Inflammatory macrophage (primary cell): ENCODE measurements around the gene GRIK5.
A peak's percentile ranks its signal among the peaks of the same experiment; 100 is the strongest.
"Not testable (repeated sequence)": the region's sequence is repeated elsewhere in the genome, so short reads cannot be mapped to it uniquely, and the experiment has no call there.

ENCODE experiments used
- DNase-seq, 2 donors: peaks; one replicate each; pipeline ENCODE4 v3.0.0-alpha.2; 2020 to 2022
- total RNA-seq, 18 experiments: gene quantifications; one replicate each; lab custom pipeline; 2026; ENCODE audit warnings: mixed read lengths in 6 of 18, inconsistent platforms in 2 of 18; lab: John Stamatoyannopoulos, UW

GRIK5 gene
- 0 to 0.22 (median 0.09) reads per million in 18 experiments for total RNA-seq

GRCh38 chr19:42069619-42070351 is at the start of gene GRIK5:
Gene GRIK5, minus strand, starts transcription at chr19:42070206. Its CDS starts 4,436 bp downstream, at chr19:42065770.
- no peak for DNase-seq

DNA sequence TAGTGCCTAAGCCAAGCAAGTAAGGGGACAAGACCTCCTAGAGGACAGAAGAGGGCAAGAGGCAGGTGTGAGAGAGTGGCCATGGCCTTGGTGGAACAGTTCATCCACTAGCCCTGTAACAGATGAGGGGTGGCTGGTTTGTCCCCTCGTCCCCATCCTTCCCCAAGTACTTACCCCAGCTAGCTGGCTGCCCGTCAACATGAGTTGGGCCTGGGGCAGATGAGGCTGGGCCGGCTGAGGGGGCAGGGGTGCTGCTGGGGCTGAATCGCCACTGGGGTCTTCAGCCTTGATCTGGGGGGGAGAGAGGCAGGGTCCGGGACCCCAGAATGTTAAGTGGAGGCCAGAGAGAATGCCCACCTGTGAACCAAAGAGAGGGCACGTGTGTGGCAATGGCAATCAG is 47.1 kb upstream of the GRIK5 start:
- DNase-seq, result no peak

GRCh38 chr19:42116308-42117075 is 46.5 kb upstream of the GRIK5 start:
- DNase-seq, result no peak

DNA sequence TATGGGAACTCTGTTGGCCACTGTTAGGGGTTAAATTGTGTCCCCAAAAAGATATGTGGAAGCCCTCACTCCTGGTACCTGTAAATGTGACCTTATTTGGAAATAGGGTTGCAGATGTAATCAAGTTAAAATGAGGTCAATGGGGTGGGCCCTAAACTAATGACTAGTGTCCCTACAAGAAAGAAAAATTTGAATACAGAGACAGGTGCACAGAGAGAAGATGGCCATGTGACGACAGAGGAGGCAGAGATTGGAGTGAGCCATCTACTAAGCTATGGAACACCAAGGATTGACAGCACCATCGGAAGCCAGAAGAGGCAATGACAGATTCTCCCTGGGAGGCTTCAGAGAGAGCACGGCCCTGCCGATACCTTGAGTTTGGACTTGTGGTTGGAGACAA is 45.7 kb upstream of the GRIK5 start:
- no peak for DNase-seq

DNA sequence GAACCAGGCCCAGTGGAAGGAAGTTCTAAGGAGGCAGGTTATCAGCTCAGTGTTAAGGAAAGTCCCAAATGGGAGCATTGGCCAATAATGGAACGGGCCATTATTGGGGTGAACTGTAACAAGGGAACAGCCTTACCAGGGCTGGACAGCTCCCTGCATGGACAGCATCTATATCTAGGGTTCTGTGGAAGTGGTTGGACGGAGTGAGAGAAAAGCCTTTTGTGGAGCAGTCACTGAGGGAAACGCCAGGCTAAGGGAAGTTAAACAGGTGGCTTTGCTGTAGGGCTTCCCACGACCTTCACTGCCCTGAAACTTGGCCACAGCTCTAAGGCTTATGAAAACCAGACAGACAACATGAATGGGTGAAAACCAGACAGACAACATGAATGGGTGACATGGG is 45.2 kb upstream of the GRIK5 start:
- no peak for DNase-seq

- no peak for DNase-seq
These were observed 44.4 kb upstream of the GRIK5 start for GRCh38 chr19:42114412-42114811.

- no peak for DNase-seq
These were observed 43.8 kb upstream of the GRIK5 start for GRCh38 chr19:42113641-42114348.

DNA sequence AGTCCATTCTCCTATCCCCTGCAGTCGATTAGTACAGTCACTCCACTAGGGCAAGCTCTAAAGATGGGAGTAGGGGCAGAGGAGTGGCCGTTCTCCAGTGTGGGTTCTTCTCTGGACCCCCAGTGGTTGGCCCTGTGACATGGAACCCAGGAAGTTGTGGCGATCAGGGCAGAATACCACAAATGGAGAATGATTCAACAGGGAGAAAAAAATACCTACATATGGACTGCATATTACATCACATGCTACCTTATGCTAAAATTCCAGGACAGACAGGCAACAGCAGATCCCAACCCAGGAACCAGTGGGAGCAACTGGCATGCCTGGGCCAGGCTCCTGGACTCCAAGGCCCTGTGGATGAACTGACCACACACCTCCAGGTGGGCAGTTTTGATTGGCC is 41.8 kb upstream of the GRIK5 start:
- DNase-seq, result no peak

GRCh38 chr19:42111384-42111783 is 41.4 kb upstream of the GRIK5 start:
- no peak for DNase-seq

- no peak for DNase-seq
These were observed 40.7 kb upstream of the GRIK5 start for GRCh38 chr19:42110658-42111057.

DNA sequence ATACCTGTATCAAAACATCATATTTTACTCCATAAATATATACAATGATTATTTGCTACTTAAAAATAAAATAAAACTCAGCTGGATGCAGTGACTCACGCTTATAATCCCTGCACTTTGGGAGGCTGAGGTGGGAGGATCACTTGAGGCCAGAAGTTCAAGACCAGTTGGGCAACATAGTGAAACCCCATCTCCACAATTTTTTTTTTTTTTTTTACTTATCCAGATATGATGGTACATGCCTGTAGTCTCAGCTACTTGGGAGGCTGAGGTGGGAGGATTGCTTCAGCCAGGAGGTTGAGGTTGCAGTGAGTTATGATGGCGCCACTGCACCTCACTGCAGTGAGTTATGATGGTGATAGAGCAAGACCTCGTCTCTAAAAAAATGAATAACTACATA is 39.9 kb upstream of the GRIK5 start:
- no peak for DNase-seq

- DNase-seq, result peak; percentile 88 to 91
These were observed 38.8 kb upstream of the GRIK5 start for GRCh38 chr19:42108527-42109389.

- peak in 1 of 2 donors; percentile 27 for DNase-seq
These were observed 35.4 kb upstream of the GRIK5 start for GRCh38 chr19:42105368-42105767.

- no peak for DNase-seq
These were observed 32.9 kb upstream of the GRIK5 start for GRCh38 chr19:42102877-42103276.

- DNase-seq, result not testable (repeated sequence)
These were observed 30.2 kb upstream of the GRIK5 start for GRCh38 chr19:42100241-42100640.

DNA sequence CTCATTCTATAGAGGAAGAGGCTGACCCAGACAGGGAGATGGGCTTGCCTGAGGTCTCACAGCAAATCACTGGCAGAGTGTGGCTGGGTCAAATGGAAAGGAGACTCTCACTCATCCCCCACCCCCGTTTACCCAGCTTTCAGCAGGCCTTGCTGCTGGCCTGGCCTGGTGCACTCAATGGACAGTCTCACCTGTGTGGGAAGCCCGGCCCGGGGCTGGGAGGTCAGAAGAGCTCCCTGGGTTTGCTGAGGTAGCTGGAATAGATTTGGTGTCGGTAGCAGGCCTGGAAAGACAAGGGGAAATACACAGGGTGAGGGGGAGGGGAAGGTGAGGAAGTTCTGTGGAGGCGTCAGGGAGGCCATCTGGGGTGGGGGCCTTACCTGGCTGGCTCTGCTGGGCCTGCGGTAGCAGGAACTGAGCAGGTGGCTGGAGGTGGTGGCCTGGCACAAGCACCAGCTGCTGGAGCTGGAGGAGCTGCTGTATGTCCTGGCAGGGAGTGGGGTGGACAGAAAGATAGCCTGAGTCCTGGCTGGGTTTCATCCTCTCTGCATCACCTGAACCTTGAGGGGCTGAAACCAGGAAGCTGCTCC is 29.4 kb upstream of the GRIK5 start:
- no peak for DNase-seq

- no peak for DNase-seq
These were observed 28.8 kb upstream of the GRIK5 start for GRCh38 chr19:42098781-42099180.

DNA sequence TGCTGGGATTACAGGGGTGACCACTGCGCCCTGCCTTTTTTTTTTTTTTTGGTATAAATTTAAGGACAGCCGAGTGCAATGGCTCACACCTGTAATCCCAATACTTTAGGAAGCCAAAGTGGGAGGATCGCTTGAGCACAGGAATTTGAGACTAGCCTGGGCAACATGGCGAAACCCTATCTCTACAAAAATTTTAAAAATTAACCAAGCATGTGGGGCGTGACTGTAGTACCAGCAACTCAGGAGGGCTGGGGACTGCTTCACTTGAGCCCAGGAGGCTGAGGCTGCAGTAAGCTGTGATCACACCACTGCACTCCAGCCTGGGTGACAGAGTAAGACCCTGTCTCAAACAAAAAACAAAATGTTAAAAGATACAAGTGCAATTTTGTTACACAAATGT is 27.5 kb upstream of the GRIK5 start:
- DNase-seq, result no peak

DNA sequence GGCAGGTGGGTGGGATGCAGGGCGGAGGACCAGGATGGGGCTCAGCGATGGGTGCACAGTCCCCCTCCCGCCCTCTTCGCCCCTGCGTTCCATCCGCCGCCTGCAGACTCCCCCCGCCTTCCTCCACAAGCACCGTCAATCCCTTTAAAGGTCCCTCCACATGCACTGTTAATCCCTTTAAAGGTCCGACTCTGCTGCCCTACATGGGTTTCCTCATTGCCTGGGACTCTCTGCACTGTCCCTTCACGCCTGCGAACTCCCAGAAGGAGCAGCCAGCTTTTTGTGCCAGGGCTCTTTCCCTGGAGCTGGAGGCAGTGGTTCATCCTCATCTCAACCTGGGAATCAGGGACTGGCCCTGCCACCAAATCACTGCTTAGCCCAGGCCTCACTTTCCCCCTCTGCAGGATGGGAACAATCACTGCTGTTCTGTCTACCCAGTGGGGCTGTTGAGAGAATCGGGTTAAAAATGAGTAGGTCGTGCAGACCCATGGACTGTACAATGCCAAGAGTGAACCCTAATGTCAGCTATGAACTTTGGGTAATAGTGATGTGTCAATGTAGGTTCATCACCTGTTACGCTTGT is 26.3 kb upstream of the GRIK5 start:
- no peak for DNase-seq

GRCh38 chr19:42095814-42096230 is 25.8 kb upstream of the GRIK5 start:
- DNase-seq, result no peak

DNA sequence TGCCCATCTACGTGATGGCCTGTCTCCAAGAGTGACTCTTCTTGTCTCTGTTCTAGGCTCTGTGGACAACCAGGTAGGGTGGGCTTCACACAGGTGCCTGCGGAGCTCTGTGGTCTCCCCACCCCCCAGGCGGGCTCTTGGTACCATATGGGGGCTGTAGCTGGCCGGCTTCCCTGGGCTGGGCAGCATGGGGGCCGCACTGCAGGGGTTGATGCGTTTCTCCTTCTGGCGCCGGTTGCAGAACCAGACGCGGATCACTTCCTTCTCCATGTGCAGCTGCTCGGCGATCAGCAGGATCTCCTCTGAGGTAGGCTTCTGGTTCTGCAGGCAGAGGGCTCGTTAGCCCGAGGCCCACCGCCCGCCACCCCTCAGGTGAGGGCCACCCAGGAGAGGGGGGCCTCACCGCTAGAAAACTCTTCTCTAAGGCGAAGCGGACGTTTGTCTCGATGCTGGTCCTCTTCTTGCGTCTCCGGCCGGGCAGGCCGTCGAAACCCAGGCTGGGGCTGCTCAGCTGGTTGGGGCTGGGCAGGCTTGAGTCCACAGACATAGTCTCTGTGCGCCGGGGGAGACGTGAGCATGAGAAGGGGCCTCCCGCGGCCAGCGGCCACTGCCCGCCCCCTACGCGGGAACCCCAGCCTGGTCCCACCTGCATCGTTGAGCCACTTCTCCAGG is 25.3 kb upstream of the GRIK5 start:
- no peak for DNase-seq
